ENCODE data around the gene PLEKHB1. TPM values are rescaled to one million over a fixed set of nuclear protein-coding genes. Genes with fewer than 3 reads are reported as not detected.

The PLEKHB1 gene
- total RNA-seq, 1 donor from 2014 or later, result 16.9 TPM

- Mint-ChIP-seq H3K9me3 (ENCODE audit: unreplicated experiment) (no peaks in the 10 kb centered on the region), H3K4me1 (ENCODE audit: unreplicated experiment) (peaks cover 16% of the 10 kb centered on the region), H3K4me3 (ENCODE audit: unreplicated experiment) (no peak overlapping the region), H3K36me3 (ENCODE audit: low read depth, unreplicated experiment) (peaks cover 8% of the 10 kb centered on the region), H3K27ac (ENCODE audit: unreplicated experiment) (peak overlapping the region; percentile 64), H3K27me3 (ENCODE audit: unreplicated experiment) (peaks cover 13% of the 10 kb centered on the region)
- TF ChIP-seq CTCF (IDR thresholded peaks at IDR 0.05; ENCODE audit: unreplicated experiment), result no peak
- DNase-seq (ENCODE audit: low spot score), result no peak
Observed at GRCh38 chr11:73655686-73656085, 9.3 kb downstream of the PLEKHB1 start.

- Mint-ChIP-seq H3K36me3 (ENCODE audit: low read depth, unreplicated experiment) (peaks cover 8% of the 10 kb centered on the region), H3K27me3 (ENCODE audit: unreplicated experiment) (peaks cover 16% of the 10 kb centered on the region), H3K4me3 (ENCODE audit: unreplicated experiment) (no peak overlapping the region), H3K27ac (ENCODE audit: unreplicated experiment) (no peak overlapping the region), H3K9me3 (ENCODE audit: unreplicated experiment) (no peaks in the 10 kb centered on the region), H3K4me1 (ENCODE audit: unreplicated experiment) (peaks cover 19% of the 10 kb centered on the region)
- no peak for TF ChIP-seq CTCF (IDR thresholded peaks at IDR 0.05; ENCODE audit: unreplicated experiment)
- no peak for DNase-seq (ENCODE audit: low spot score)
Observed at GRCh38 chr11:73656985-73657384, 10.6 kb downstream of the PLEKHB1 start.

- peaks cover 15% of the 10 kb centered on the region for H3K27me3 Mint-ChIP-seq (ENCODE audit: unreplicated experiment)
- DNase-seq (ENCODE audit: low spot score), result no peak
- no peak overlapping the region for H3K4me3 Mint-ChIP-seq (ENCODE audit: unreplicated experiment)
- peak overlapping the region; percentile 9 for H3K27ac Mint-ChIP-seq (ENCODE audit: unreplicated experiment)
- no peaks in the 10 kb centered on the region for H3K36me3 Mint-ChIP-seq (ENCODE audit: low read depth, unreplicated experiment)
- TF ChIP-seq CTCF (IDR thresholded peaks at IDR 0.05; ENCODE audit: unreplicated experiment), result no peak
- peaks cover 32% of the 10 kb centered on the region for H3K4me1 Mint-ChIP-seq (ENCODE audit: unreplicated experiment)
- H3K9me3 Mint-ChIP-seq (ENCODE audit: unreplicated experiment), result no peaks in the 10 kb centered on the region
Observed at GRCh38 chr11:73659961-73660360, 13.6 kb downstream of the PLEKHB1 start.

- H3K27ac Mint-ChIP-seq (ENCODE audit: unreplicated experiment), result peak overlapping the region; percentile 9
- no peaks in the 10 kb centered on the region for H3K9me3 Mint-ChIP-seq (ENCODE audit: unreplicated experiment)
- H3K4me1 Mint-ChIP-seq (ENCODE audit: unreplicated experiment), result peaks cover 37% of the 10 kb centered on the region
- no peak overlapping the region for H3K4me3 Mint-ChIP-seq (ENCODE audit: unreplicated experiment)
- no peak for TF ChIP-seq CTCF (IDR thresholded peaks at IDR 0.05; ENCODE audit: unreplicated experiment)
- H3K36me3 Mint-ChIP-seq (ENCODE audit: low read depth, unreplicated experiment), result no peaks in the 10 kb centered on the region
- DNase-seq (ENCODE audit: low spot score), result no peak
- peaks cover 13% of the 10 kb centered on the region for H3K27me3 Mint-ChIP-seq (ENCODE audit: unreplicated experiment)
Observed at GRCh38 chr11:73660497-73661034, 14.2 kb downstream of the PLEKHB1 start.

GRCh38 chr11:73661035-73661628 lies 14.8 kb downstream of the PLEKHB1 start:
- Mint-ChIP-seq H3K27ac (ENCODE audit: unreplicated experiment) (no peak overlapping the region), H3K4me1 (ENCODE audit: unreplicated experiment) (peaks cover 42% of the 10 kb centered on the region), H3K4me3 (ENCODE audit: unreplicated experiment) (peak overlapping the region; percentile 76), H3K9me3 (ENCODE audit: unreplicated experiment) (no peaks in the 10 kb centered on the region), H3K36me3 (ENCODE audit: low read depth, unreplicated experiment) (no peaks in the 10 kb centered on the region), H3K27me3 (ENCODE audit: unreplicated experiment) (peaks cover 11% of the 10 kb centered on the region)
- peak; percentile 99 for DNase-seq (ENCODE audit: low spot score)
- peak; percentile 90 for TF ChIP-seq CTCF (IDR thresholded peaks at IDR 0.05; ENCODE audit: unreplicated experiment)

Measured in endothelial cell (in vitro differentiated cells).